GM18870 (cell line): ENCODE data around the gene VWA3B.
"Not testable (repeated sequence)": the region's sequence is repeated elsewhere in the genome, so short reads cannot be mapped to it uniquely, and the experiment has no call there.

Experiments
- ATAC-seq: cut with Tn5 transposase; IDR thresholded peaks from one replicate; pipeline ENCODE4 v1.9.1; 2021; ENCODE audit warnings: moderate library complexity; ENCODE audit not compliant: unreplicated experiment

Gene VWA3B

GRCh38 chr2:98294711-98295110 is 207.7 kb downstream of the VWA3B start:
- no peak for ATAC-seq

- no peak for ATAC-seq
These were observed 208.3 kb downstream of the VWA3B start for GRCh38 chr2:98295275-98295674.

GRCh38 chr2:98295721-98296414 is 208.9 kb downstream of the VWA3B start:
- ATAC-seq = no peak

- no peak for ATAC-seq
These were observed 209.5 kb downstream of the VWA3B start for GRCh38 chr2:98296440-98296839.

- ATAC-seq = no peak
These were observed 211.1 kb downstream of the VWA3B start for GRCh38 chr2:98297817-98298682.

- ATAC-seq = no peak
These were observed 211.8 kb downstream of the VWA3B start for GRCh38 chr2:98298683-98299164.

GRCh38 chr2:98299211-98299905 is 212.4 kb downstream of the VWA3B start:
- ATAC-seq = no peak

- ATAC-seq = no peak
These were observed 213.3 kb downstream of the VWA3B start for GRCh38 chr2:98300141-98300874.

- ATAC-seq = no peak
These were observed 214.5 kb downstream of the VWA3B start for GRCh38 chr2:98301469-98301868.

GRCh38 chr2:98307131-98307696 is 220.2 kb downstream of the VWA3B start:
- not testable (repeated sequence) for ATAC-seq

GRCh38 chr2:98308068-98308467 is 221.1 kb downstream of the VWA3B start:
- ATAC-seq = no peak

- no peak for ATAC-seq
These were observed 221.6 kb downstream of the VWA3B start for GRCh38 chr2:98308532-98308931.

GRCh38 chr2:98309580-98309979 is 222.6 kb downstream of the VWA3B start:
- ATAC-seq = no peak

- no peak for ATAC-seq
These were observed 223.0 kb downstream of the VWA3B start for GRCh38 chr2:98310010-98310409.

- ATAC-seq = no peak
These were observed 224.1 kb downstream of the VWA3B start for GRCh38 chr2:98311090-98311489.

GRCh38 chr2:98311771-98312545 is 225.0 kb downstream of the VWA3B start:
- ATAC-seq = no peak

- ATAC-seq = no peak
These were observed 226.7 kb downstream of the VWA3B start for GRCh38 chr2:98313492-98314250.

GRCh38 chr2:98314251-98314650 is 227.3 kb downstream of the VWA3B start:
- ATAC-seq = no peak

- ATAC-seq = no peak
These were observed 229.0 kb downstream of the VWA3B start for GRCh38 chr2:98315957-98316356.
